Stimulated activated CD8-positive, alpha-beta memory T cell treated with anti-CD3 and anti-CD28 coated beads, Interleukin-12 subunit alpha, Interleukin-12 subunit beta, amount 100 ng/mL, for 1 hour (primary cell): ENCODE data around the gene QTRT2.

Experiments
- DNase-seq: peaks from one replicate; pipeline ENCODE4 v3.0.0-alpha.2; 2020; ENCODE audit warnings: low read depth

The QTRT2 gene

DNA sequence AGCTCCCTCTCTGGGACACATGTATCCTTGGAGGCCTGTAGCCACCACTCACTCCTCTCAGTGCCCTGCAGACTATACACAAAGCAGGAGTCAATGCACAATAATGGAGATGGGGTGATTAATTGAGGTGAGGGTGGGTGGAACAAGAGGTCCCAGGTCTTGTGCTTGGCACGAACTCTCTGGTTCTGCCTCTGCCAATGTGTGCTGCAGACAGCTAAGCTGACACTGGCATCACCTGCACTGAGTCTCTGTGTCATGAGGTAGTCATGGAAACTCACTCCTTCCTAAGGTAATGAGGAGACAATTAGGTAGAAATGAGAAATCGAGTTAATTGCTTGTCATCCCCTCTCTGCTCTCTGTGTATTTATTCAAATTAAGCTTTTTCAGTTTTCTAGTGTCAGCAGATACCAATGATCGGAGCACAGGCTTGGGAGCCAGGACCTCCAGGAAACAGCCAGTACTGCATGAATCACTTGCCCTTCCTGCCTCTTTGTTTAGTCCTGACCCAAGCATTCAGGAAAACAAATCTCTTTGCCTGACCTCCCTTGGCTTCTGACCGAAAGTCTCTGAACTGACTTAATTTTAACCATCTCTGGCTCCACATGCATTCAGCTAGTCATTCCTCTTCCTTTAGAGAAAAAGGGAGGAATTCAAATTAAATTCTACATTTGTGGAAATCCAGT is 65.6 kb downstream of the QTRT2 start:
- DNase-seq: no peak

DNA sequence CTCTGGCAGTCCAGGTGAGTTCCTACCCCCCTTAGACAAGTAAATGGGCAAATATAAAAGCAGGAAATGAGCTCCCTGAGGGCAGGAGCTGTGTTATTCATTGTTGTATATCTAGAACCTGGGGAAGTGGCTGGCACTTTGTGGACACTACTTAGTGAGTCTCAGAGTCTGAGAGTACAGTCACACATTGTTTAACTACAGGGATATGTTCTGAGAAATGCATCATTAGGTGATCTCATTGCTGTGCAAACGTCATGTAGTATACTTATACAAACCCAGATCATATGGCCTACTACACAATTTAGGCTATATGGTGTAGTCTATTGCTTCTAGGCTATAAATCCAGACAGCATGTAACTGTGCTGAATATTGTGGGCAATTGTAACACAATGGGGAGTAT is 69.9 kb downstream of the QTRT2 start:
- no peak for DNase-seq

DNA sequence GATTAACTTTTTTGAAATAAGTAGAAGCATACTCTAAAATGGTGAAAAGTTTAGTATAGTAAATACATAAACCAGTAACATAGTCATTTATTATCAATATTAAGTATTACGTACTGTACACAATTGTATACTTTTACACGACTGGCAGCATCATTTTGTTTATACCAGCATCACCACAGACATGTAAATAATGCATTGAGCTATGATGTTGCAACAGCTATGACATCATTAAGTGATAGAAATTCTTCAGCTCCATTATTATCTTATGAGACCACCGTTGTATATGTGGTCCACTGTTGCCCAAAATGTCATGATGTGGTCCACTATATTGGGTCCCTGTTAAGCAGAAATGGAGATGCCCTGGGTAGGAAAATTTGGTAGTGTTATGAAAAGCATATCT is 71.0 kb downstream of the QTRT2 start:
- DNase-seq: no peak

DNA sequence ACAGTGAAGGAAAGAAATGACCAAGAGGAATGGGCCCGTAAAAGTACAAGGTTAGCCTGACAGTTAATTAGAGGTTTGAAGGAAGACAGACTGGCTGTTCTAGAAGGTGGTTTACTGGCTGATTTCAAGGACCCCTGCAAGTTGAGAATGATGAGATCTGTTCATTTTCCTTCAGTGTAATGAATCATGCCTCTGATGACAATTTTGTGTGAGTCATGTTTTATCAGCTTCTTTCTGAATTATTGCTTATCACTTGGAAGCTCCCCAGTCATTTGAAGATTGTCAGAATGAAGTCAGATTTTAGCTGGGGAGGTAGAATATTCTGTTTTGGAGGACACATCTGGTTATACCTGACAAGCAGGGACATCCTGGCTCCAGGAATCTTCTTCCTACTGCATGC is 71.7 kb downstream of the QTRT2 start:
- no peak for DNase-seq

DNA sequence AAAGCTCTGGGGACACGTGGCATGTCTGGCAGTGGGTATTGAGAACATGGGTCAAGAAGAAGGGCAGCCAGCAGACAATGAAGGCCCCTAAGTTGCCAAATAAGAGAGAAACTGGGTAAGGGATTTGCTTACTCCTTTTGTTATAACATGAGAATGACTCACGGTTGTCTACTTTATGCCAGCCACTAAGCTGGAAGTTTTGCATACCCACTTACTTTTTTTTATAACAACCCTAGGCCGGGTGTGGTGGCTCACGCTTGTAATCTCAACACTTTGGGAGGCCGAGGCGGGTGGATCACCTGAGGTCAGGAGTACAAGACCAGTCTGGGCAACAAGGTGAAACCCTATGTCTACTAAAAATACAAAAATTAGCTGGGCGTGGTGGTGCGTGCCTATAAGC is 72.3 kb downstream of the QTRT2 start:
- DNase-seq: no peak

DNA sequence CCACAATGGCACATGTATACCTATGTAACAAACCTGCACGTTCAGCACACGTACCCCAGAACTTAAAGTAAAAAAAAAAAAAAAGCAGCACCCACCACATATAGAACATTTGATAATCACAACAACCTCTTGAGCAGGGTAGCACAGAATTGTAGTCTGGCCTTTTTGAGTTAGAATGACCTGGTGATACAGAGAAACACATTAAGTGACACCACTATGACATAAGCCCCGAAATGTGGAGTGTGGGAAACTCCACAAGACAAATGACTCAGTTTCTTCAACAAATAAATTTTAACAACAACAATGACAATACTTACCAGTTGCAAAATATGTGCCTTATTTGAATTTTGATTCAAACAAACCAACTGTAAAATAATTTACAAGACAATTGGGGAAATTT is 76.0 kb downstream of the QTRT2 start:
- DNase-seq: no peak

DNA sequence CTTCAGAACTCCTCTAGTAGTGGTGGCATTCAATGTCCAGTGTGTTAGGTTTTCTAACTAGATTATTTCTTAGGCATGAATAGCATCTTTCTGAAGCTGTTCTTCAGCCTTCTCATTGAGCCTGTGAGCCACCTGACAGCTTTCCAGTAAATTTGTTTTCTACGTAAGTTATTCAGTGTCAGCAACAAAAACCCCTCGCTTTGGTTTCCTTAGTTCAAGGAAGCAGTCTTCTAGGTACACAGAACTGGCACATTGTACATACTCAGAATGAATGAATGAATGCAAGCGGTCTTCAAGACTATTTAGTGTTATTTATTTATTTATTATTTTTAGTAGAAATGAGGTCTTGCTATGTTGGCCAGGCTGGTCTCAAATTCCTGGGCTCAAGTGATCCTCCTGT is 77.4 kb downstream of the QTRT2 start:
- no peak for DNase-seq
